PC-9 (cell line): ENCODE results near the gene STAMBPL1.

ENCODE experiments used
- CTCF ChIP-seq: fragments of 200-600 bp; sonication (generic); conservative IDR thresholded peaks from 2 replicates; pipeline ENCODE4 v1.6.1; 2017; ENCODE audit warnings: mixed run types, antibody characterized with exemption, mild to moderate bottlenecking, moderate library complexity
- EZH2 ChIP-seq: fragments of 200-600 bp; sonication (generic); IDR thresholded peaks from 2 replicates; pipeline ENCODE4 v1.8.0; 2017; ENCODE audit warnings: antibody characterized with exemption, low read depth

GRCh38 chr10:88946200-88946599 is 66.2 kb downstream of the STAMBPL1 start:
- TF ChIP-seq CTCF (no peak), EZH2 (no peak)
